ENCODE measurements around the gene SYNPO2.

SYNPO2 gene

GRCh38 chr4:118979712-118980111, 91.1 kb downstream of the SYNPO2 start:
- no peak for DNase-seq (ENCODE audit: low read depth)
- H3K4me3 ChIP-seq (replicated peaks; ENCODE audit: low read depth, low read length), result no peak overlapping the region
- TF ChIP-seq CTCF (IDR thresholded peaks at IDR 0.05; ENCODE audit: low read length, missing control alignments), result no peak

GRCh38 chr4:118981171-118981838, 92.7 kb downstream of the SYNPO2 start:
- DNase-seq (ENCODE audit: low read depth), result no peak
- TF ChIP-seq CTCF (IDR thresholded peaks at IDR 0.05; ENCODE audit: low read length, missing control alignments), result no peak
- no peak overlapping the region for H3K4me3 ChIP-seq (replicated peaks; ENCODE audit: low read depth, low read length)

- peak; percentile 88 for DNase-seq (ENCODE audit: low read depth)
- TF ChIP-seq CTCF (IDR thresholded peaks at IDR 0.05; ENCODE audit: low read length, missing control alignments), result peak; percentile 73
- no peak overlapping the region for H3K4me3 ChIP-seq (replicated peaks; ENCODE audit: low read depth, low read length)
These were observed 93.3 kb downstream of the SYNPO2 start for GRCh38 chr4:118981839-118982381.

GRCh38 chr4:118983293-118983692, 94.6 kb downstream of the SYNPO2 start:
- no peak for TF ChIP-seq CTCF (IDR thresholded peaks at IDR 0.05; ENCODE audit: low read length, missing control alignments)
- DNase-seq (ENCODE audit: low read depth), result no peak
- H3K4me3 ChIP-seq (replicated peaks; ENCODE audit: low read depth, low read length), result no peak overlapping the region

- no peak for TF ChIP-seq CTCF (IDR thresholded peaks at IDR 0.05; ENCODE audit: low read length, missing control alignments)
- H3K4me3 ChIP-seq (replicated peaks; ENCODE audit: low read depth, low read length), result no peak overlapping the region
- no peak for DNase-seq (ENCODE audit: low read depth)
These were observed 95.2 kb downstream of the SYNPO2 start for GRCh38 chr4:118983831-118984230.

GRCh38 chr4:118985170-118986000, 96.7 kb downstream of the SYNPO2 start:
- DNase-seq (ENCODE audit: low read depth), result no peak
- TF ChIP-seq CTCF (IDR thresholded peaks at IDR 0.05; ENCODE audit: low read length, missing control alignments), result no peak
- no peak overlapping the region for H3K4me3 ChIP-seq (replicated peaks; ENCODE audit: low read depth, low read length)
